NCI-H2171 treated with DMSO at 0.1 percent for 48 hours (cell line): ENCODE measurements around the gene SPAST.
"Not testable (repeated sequence)": the region's sequence is repeated elsewhere in the genome, so short reads cannot be mapped to it uniquely, and the experiment has no call there.

ENCODE experiments used
- DNase-seq: peaks from one replicate; lab custom pipeline; 2025; lab: John Stamatoyannopoulos, UW

Gene SPAST

GRCh38 chr2:32063310-32064020, at the start of gene SPAST:
Gene SPAST, plus strand, starts transcription at chr2:32063556. Its CDS starts 276 bp downstream, at chr2:32063832.
- peak; percentile 99 for DNase-seq

- peak; percentile 15 for DNase-seq
Measured at GRCh38 chr2:32018789-32019482, 44.4 kb upstream of the SPAST start.

GRCh38 chr2:32034198-32034887, 29.0 kb upstream of the SPAST start:
- DNase-seq, result not testable (repeated sequence)

- DNase-seq, result peak; percentile 93
Measured at GRCh38 chr2:32039447-32040219, 23.7 kb upstream of the SPAST start, which contains the start of gene DPY30. Gene DPY30, minus strand, starts transcription at chr2:32039805. Its CDS starts 349 bp downstream, at chr2:32039456.

- DNase-seq, result no peak
Measured at GRCh38 chr2:32043561-32043960, 19.8 kb upstream of the SPAST start.

GRCh38 chr2:32051836-32052439, 11.4 kb upstream of the SPAST start:
- DNase-seq, result no peak

- DNase-seq, result not testable (repeated sequence)
Measured at GRCh38 chr2:32054583-32054982, 8.8 kb upstream of the SPAST start.

GRCh38 chr2:32058130-32058529, 5.2 kb upstream of the SPAST start:
- no peak for DNase-seq

- no peak for DNase-seq
Measured at GRCh38 chr2:32060266-32060665, 3.1 kb upstream of the SPAST start.

- no peak for DNase-seq
Measured at GRCh38 chr2:32061430-32061829, 1.9 kb upstream of the SPAST start.

GRCh38 chr2:32061973-32062861, 1.1 kb upstream of the SPAST start:
- peak; percentile 41 for DNase-seq

GRCh38 chr2:32064021-32064601, 755 bp downstream of the SPAST start:
- DNase-seq, result peak; percentile 51

- DNase-seq, result no peak
Measured at GRCh38 chr2:32064713-32065112, 1.4 kb downstream of the SPAST start.

GRCh38 chr2:32067549-32067948, 4.2 kb downstream of the SPAST start:
- DNase-seq, result no peak

- no peak for DNase-seq
Measured at GRCh38 chr2:32074134-32074506, 10.8 kb downstream of the SPAST start.

GRCh38 chr2:32095671-32096070, 32.3 kb downstream of the SPAST start:
- no peak for DNase-seq

- no peak for DNase-seq
Measured at GRCh38 chr2:32108111-32108510, 44.8 kb downstream of the SPAST start.

GRCh38 chr2:32118055-32118454, 54.7 kb downstream of the SPAST start:
- no peak for DNase-seq

GRCh38 chr2:32119161-32119560, 55.8 kb downstream of the SPAST start:
- DNase-seq, result no peak

GRCh38 chr2:32124660-32125059, 61.3 kb downstream of the SPAST start:
- DNase-seq, result no peak
